PC-9 (cell line): ENCODE data around the gene ALDH6A1. TPM values are rescaled to one million over a fixed set of nuclear protein-coding genes. Genes with fewer than 3 reads are reported as not detected.

Experiments
- Bru-seq: library from RNA; stranded (reverse); fragments of 400-500 nt; gene quantifications from one replicate; lab custom pipeline; 2021; lab: Mats Ljungman, UMichigan
- BruChase-seq, 2 experiments: library from RNA; stranded (reverse); fragments of 400-500 nt; gene quantifications; one replicate each; lab custom pipeline; 2021; lab: Mats Ljungman, UMichigan
- BruUV-seq: library from RNA; stranded (reverse); fragments of 400-500 nt; replicated peaks from 2 replicates; lab custom pipeline; 2021; lab: Mats Ljungman, UMichigan
- CTCF ChIA-PET: fragments of 300-600 bp; sonication (Branson Sonifier 250); formaldehyde crosslinking; loops from one replicate; lab custom pipeline; 2022; ENCODE audit warnings: antibody characterized with exemption; lab: Charles Lee
- POLR2A ChIA-PET: fragments of 300-600 bp; sonication (Branson Sonifier 250); formaldehyde crosslinking; loops from one replicate; lab custom pipeline; 2022; ENCODE audit warnings: antibody characterized with exemption; ENCODE audit not compliant: unreplicated experiment; lab: Charles Lee
- DNase-seq, 2 experiments: peaks; one replicate each; pipeline versions ENCODE4 v3.0.0 to v3.0.0-alpha.2; 2015 to 2022; ENCODE audit warnings: mixed read lengths in 1 of 2
- H2AFZ ChIP-seq: fragments of 200-600 bp; sonication (generic); 2 replicates; pipeline ENCODE4 v1.8.1; 2017; ENCODE audit warnings: antibody characterized with exemption
- H3F3A ChIP-seq: fragments of 200-600 bp; sonication (generic); 2 replicates; pipeline ENCODE4 v1.8.1; 2017; ENCODE audit warnings: antibody characterized with exemption, mild to moderate bottlenecking, low read depth; ENCODE audit not compliant: insufficient read depth
- H3K27ac ChIP-seq: fragments of 200-600 bp; sonication (generic); 2 replicates; pipeline ENCODE4 v1.6.1; 2016; ENCODE audit warnings: mixed run types
- H3K27me3 ChIP-seq: fragments of 200-600 bp; sonication (generic); 2 replicates; pipeline ENCODE4 v1.6.1; 2016; ENCODE audit warnings: low read depth, mixed run types; ENCODE audit not compliant: insufficient read depth
- H3K36me3 ChIP-seq: fragments of 200-600 bp; sonication (generic); 2 replicates; pipeline ENCODE4 v1.6.1; 2016; ENCODE audit warnings: low read depth, mixed run types
- H3K4me1 ChIP-seq: fragments of 200-600 bp; sonication (generic); replicated peaks from 2 replicates; pipeline ENCODE4 v1.6.1; 2016; ENCODE audit warnings: mixed run types; ENCODE audit not compliant: insufficient read depth
- H3K4me2 ChIP-seq: fragments of 200-600 bp; sonication (generic); 2 replicates; pipeline ENCODE4 v1.6.1; 2017; ENCODE audit warnings: mixed run types
- H3K4me3 ChIP-seq: fragments of 200-600 bp; sonication (generic); 2 replicates; pipeline ENCODE4 v1.6.1; 2016; ENCODE audit warnings: mixed run types
- H3K79me2 ChIP-seq: fragments of 200-600 bp; sonication (generic); 2 replicates; pipeline ENCODE4 v1.6.1; 2017; ENCODE audit warnings: low read depth, mixed run types
- H3K9me2 ChIP-seq: fragments of 200-600 bp; sonication (generic); 2 replicates; pipeline ENCODE4 v1.8.1; 2017; ENCODE audit warnings: mild to moderate bottlenecking; ENCODE audit not compliant: insufficient read depth
- H3K9me3 ChIP-seq: fragments of 200-600 bp; sonication (generic); 2 replicates; pipeline ENCODE4 v1.8.1; 2016; ENCODE audit warnings: low read depth; ENCODE audit not compliant: insufficient read depth
- H4K20me1 ChIP-seq: fragments of 200-600 bp; sonication (generic); 2 replicates; pipeline ENCODE4 v1.8.1; 2017; ENCODE audit not compliant: insufficient read depth
- EZH2 ChIP-seq: fragments of 200-600 bp; sonication (generic); IDR thresholded peaks from 2 replicates; pipeline ENCODE4 v1.8.0; 2017; ENCODE audit warnings: antibody characterized with exemption, low read depth
- intact Hi-C: fragments of 100-400 bp; cut with micrococcal nuclease; formaldehyde crosslinking; loops from one replicate; pipeline ENCODE4 v1.10.0; 2022; ENCODE audit not compliant: unreplicated experiment
- long read RNA-seq: library from polyadenylated mRNA; stranded (forward); transcript quantifications from one replicate; pipeline ENCODE4 v2.0.0, GENCODE V29; 2022
- total RNA-seq: library from RNA; stranded (reverse); gene quantifications from 2 replicates; pipeline ENCODE4 v1.2.3, GENCODE V29; 2021
- TF ChIP-seq, protein P1 (sequence below): fragments of 200-600 bp; sonication (generic); conservative IDR thresholded peaks from 2 replicates; pipeline ENCODE4 v1.6.1; 2017; ENCODE audit warnings: mixed run types, antibody characterized with exemption, mild to moderate bottlenecking, moderate library complexity

ALDH6A1 gene
- total RNA-seq, result 53.1 and 54.5 TPM in 2 replicates
- percentile 56 among the genes with signal in this experiment for Bru-seq, nascent RNA
- percentile 61 among the genes with signal in this experiment for BruChase-seq, experiment 1, labeled RNA remaining after a 2-hour chase
- percentile 71 among the genes with signal in this experiment for BruChase-seq, experiment 2, labeled RNA remaining after a 6-hour chase
- long read RNA-seq, full-length matches to known transcripts, result 75 of 95 reads
- long read RNA-seq, partial matches to known transcripts, result 4 of 95 reads
- long read RNA-seq, other reads (novel, unspliced or antisense), result 16 of 95 reads

DNA sequence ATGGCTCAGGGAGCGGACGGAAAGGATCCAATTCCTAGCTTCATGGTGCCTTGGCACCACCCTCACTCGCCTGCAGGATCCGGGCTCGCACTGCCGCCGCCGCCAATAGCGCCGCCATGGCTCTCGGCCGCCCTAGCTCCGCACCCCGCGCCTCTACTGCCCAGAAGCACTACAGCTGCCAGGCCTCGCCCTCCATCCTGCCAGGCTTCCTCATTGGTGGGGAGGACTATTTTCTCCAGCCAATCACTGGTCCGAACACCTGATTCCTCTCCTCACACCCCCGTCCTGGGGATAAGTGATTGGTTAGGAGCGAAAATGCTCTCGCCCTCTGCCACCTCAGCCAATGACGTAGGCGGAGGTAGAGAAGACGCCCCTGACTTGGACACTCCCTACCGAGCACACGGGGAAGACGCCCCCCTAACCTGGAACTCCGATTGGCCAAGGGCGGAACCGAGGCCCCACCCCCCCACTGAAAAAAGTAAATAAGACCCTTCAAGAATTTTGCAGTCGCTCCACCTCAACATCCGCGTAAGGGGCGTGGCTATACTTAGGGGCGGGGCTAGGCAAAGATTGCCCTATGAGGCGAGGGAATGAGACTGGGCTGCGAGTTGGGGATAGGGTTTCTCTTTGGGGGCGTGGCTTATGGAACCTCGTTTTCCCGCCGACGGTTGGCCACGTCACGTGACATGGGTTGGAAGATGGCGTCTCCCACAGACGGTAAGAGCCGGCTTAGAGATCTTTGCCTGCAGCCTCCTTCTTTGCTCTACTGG, at the start of gene ALDH6A1, which contains the start of gene LIN52:
ALDH6A1 (minus strand) TSS at position 177 of the 770 bp plus-strand sequence; CDS start at position 118, 59 bp downstream.
LIN52 (plus strand) TSS at position 680 of the 770 bp plus-strand sequence; CDS start at position 699, 19 bp downstream.
- peak; percentile 100 for DNase-seq
- Histone ChIP-seq H3F3A (no peaks in the 10 kb centered on the region; the same call in 1 of the 2 replicates), H3K79me2 (peaks cover 19% of the 10 kb centered on the region), H3K36me3 (no peaks in the 10 kb centered on the region), H3K4me1 (peaks cover 21% of the 10 kb centered on the region), H3K9me2 (no peaks in the 10 kb centered on the region), H4K20me1 (no peaks in the 10 kb centered on the region), H3K27ac (peak within 1 kb of the TSS; percentile 63), H3K9me3 (no peaks in the 10 kb centered on the region), H3K27me3 (no peaks in the 10 kb centered on the region), H2AFZ (peak within 1 kb of the TSS; percentile 97), H3K4me2 (peak within 1 kb of the TSS; percentile 100), H3K4me3 (peak within 1 kb of the TSS; percentile 80)
- POLR2A ChIA-PET, result interaction anchor here (0.6 to 0.7 kb wide), 2 partner anchors 19 to 170 kb away, joined by 3 to 4 read pairs; no protein-coding TSS in a partner anchor
- TF ChIP-seq, protein P1, sequence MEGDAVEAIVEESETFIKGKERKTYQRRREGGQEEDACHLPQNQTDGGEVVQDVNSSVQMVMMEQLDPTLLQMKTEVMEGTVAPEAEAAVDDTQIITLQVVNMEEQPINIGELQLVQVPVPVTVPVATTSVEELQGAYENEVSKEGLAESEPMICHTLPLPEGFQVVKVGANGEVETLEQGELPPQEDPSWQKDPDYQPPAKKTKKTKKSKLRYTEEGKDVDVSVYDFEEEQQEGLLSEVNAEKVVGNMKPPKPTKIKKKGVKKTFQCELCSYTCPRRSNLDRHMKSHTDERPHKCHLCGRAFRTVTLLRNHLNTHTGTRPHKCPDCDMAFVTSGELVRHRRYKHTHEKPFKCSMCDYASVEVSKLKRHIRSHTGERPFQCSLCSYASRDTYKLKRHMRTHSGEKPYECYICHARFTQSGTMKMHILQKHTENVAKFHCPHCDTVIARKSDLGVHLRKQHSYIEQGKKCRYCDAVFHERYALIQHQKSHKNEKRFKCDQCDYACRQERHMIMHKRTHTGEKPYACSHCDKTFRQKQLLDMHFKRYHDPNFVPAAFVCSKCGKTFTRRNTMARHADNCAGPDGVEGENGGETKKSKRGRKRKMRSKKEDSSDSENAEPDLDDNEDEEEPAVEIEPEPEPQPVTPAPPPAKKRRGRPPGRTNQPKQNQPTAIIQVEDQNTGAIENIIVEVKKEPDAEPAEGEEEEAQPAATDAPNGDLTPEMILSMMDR, result 0 out of 2 replicates have a peak, but pooled peaks have one; percentile 28
- TF ChIP-seq EZH2, result no peak
- no TSS peak for BruUV-seq
- CTCF ChIA-PET, result no interaction called here
- intact Hi-C loops, result loop anchor here (1.0 kb wide), 2 partner anchors 22 to 66 kb away; no protein-coding TSS in a partner anchor

DNA sequence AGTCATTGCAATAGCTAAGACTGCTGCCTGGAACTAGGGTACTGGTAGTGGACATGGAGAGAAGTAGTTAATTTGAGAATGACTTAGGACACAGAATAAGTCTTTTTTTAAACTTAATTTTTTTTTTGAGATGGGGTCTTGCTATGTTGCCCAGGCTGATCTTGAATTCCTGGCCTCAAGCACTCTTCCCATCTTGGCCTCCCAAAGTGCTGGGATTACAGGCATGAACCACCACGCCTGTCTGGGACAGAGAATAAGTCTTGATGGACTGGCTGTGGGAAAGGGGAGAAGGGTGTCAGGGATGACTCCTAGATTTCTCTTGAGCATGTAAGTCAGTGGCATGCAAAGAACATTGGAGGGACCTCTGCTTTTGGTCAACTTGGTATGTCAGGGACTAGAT, 43.4 kb upstream of the ALDH6A1 start:
- no peak overlapping the region for H2AFZ ChIP-seq
- ChIA-PET POLR2A (no interaction called here), CTCF (interaction anchor here (0.8 to 1.0 kb wide), 2 partner anchors 11 to 124 kb away, joined by 3 to 4 read pairs; no protein-coding TSS in a partner anchor)
- H3F3A ChIP-seq, result no peaks in the 10 kb centered on the region
- no peak overlapping the region for H3K27ac ChIP-seq
- no peak overlapping the region for H3K4me2 ChIP-seq
- 0 out of 2 replicates have a peak, but pooled peaks cover 7% of the 10 kb centered on the region for H3K36me3 ChIP-seq
- no peaks in the 10 kb centered on the region for H3K27me3 ChIP-seq
- no peak for DNase-seq
- peaks cover 6% of the 10 kb centered on the region; the same call in 1 of the 2 replicates for H3K9me3 ChIP-seq
- BruUV-seq, result no TSS peak
- no peaks in the 10 kb centered on the region for H3K79me2 ChIP-seq
- no peaks in the 10 kb centered on the region for H3K9me2 ChIP-seq
- intact Hi-C loops, result no loop called here
- no peaks in the 10 kb centered on the region for H3K4me1 ChIP-seq
- H4K20me1 ChIP-seq, result no peaks in the 10 kb centered on the region; the same call in 1 of the 2 replicates
- TF ChIP-seq, protein P1, result no peak
- TF ChIP-seq EZH2, result no peak
- no peak overlapping the region for H3K4me3 ChIP-seq
